ENCODE results near the gene NCS1. TPM values are rescaled to one million over a fixed set of nuclear protein-coding genes. Genes with fewer than 3 reads are reported as not detected.

NCS1 gene
- total and polyA plus RNA-seq, 2 of the 8 experiments (the other 6 are each of a cell fraction or from before 2014, with no cell fraction given), result 34.7 to 47.6 TPM

DNA sequence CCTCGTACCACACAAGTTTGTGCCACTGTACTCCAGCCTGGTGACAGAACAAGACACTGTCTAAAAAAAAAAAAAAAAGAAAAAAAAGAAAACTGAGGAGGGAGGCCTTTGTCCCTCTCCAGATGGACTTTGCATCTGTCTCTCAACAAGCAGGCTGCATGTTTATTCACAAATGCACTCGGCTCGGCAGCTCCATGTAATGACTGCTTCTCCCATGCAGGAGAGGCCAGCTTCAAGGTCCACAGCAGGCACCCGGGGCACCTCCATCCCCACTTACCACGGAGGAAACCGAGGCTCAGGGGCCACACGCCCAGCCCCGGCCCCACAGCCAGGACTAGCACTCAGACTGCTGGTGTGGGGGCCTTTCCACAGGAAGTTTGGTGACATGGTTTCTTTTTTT is 13.1 kb upstream of the NCS1 start:
- POLR2A ChIA-PET (ENCODE audit: partially characterized antibody), result interaction anchor here (1.5 to 2.3 kb wide), 2 partner anchors 9 to 18 kb away, joined by 3 to 5 read pairs; no protein-coding TSS in a partner anchor
- TF ChIP-seq NANOG (IDR thresholded peaks at IDR 0.05; ENCODE audit: insufficient read depth, low read depth, low read length, poor library complexity, severe bottlenecking) (no peak), SP4 (IDR thresholded peaks at IDR 0.05; ENCODE audit: low read length) (no peak), EZH2 (IDR thresholded peaks at IDR 0.05; ENCODE audit: low read depth, low read length, severe bottlenecking) (no peak), GTF2F1 (IDR thresholded peaks at IDR 0.05; ENCODE audit: borderline replicate concordance, low read depth, low read length) (no peak), POLR2A (IDR thresholded peaks at IDR 0.05; ENCODE audit: control extremely low read depth in 1 of 2, low read depth in 2 of 2, low read length in 2 of 2) (no peak), JUND (IDR thresholded peaks at IDR 0.05; ENCODE audit: low read length) (no peak), TAF7 (optimal IDR thresholded peaks at IDR 0.05; ENCODE audit: borderline replicate concordance, low read depth, low read length) (no peak), CREB1 (IDR thresholded peaks at IDR 0.05) (no peak), RNF2 (IDR thresholded peaks at IDR 0.05; ENCODE audit: borderline replicate concordance, low read depth, low read length, missing control alignments, poor library complexity, severe bottlenecking) (no peak), JUN (IDR thresholded peaks at IDR 0.05; ENCODE audit: low read depth, low read length) (no peak), TCF12 (IDR thresholded peaks at IDR 0.05; ENCODE audit: low read depth, low read length) (no peak), BRCA1 (IDR thresholded peaks at IDR 0.05; ENCODE audit: low read depth, low read length) (no peak), SP2 (IDR thresholded peaks at IDR 0.05; ENCODE audit: low read length) (no peak), GABPA (IDR thresholded peaks at IDR 0.05; ENCODE audit: borderline replicate concordance, insufficient read depth, low read length) (no peak)
- TF ChIP-seq, protein P1, sequence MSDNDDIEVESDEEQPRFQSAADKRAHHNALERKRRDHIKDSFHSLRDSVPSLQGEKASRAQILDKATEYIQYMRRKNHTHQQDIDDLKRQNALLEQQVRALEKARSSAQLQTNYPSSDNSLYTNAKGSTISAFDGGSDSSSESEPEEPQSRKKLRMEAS (IDR thresholded peaks at IDR 0.05), result no peak

More for the DNA sequence above, 13.1 kb upstream of the NCS1 start:
- 76% methylated on average over 8 of the region's 8 CpGs; no CpG with 5 or more reads in 1 of the 2 experiments for WGBS, 2 experiments (ENCODE audit: extremely low coverage in 1 of 2, insufficient coverage in 1 of 2, insufficient read length in 1 of 2, insufficient replicate concordance in 2 of 2, low coverage in 1 of 2, low lambda C conversion rate in 2 of 2, missing lambda C conversion rate in 1 of 2)
- no peaks in the 10 kb centered on the region for H3K23me2 ChIP-seq (ENCODE audit: low read depth, low read length)
- H3K36me3 ChIP-seq (ENCODE audit: control insufficient read depth in 2 of 4, insufficient read depth in 4 of 4, low read length in 3 of 4), result no peaks in the 10 kb centered on the region
- FAIRE-seq (no peak), DNase-seq (ENCODE audit: low read depth in 1 of 2, low spot score in 2 of 2) (no peak)
- H3K4ac ChIP-seq (replicated peaks; ENCODE audit: insufficient read length, low read depth, low read length), result no peak overlapping the region
- H3K79me2 ChIP-seq (ENCODE audit: control insufficient read depth in 1 of 2, insufficient read depth in 2 of 2, low read length in 2 of 2), result no peaks in the 10 kb centered on the region
- H3K27me3 ChIP-seq (replicated peaks in 1 of 4; ENCODE audit: control insufficient read depth in 3 of 4, extremely low read depth in 1 of 4, insufficient read depth in 3 of 4, low read length in 3 of 4), result no peaks in the 10 kb centered on the region
- H3K27ac ChIP-seq (ENCODE audit: low read depth, low read length), result no peak overlapping the region
- CTCF ChIA-PET (ENCODE audit: partially characterized antibody), result interaction anchor here (0.6 to 1.5 kb wide), 3 partner anchors 12 to 113 kb away, joined by 3 to 5 read pairs (median 4); no protein-coding TSS in a partner anchor
- H2AK5ac ChIP-seq (ENCODE audit: low read depth, low read length), result no peak overlapping the region
- no peaks in the 10 kb centered on the region for H3K4me1 ChIP-seq (replicated peaks in 1 of 4; ENCODE audit: control insufficient read depth in 3 of 4, insufficient read depth in 4 of 4, low read length in 3 of 4)
- H3K9me3 ChIP-seq (ENCODE audit: insufficient read depth in 2 of 2, low read depth in 1 of 2, low read length in 1 of 2), result no peaks in the 10 kb centered on the region
- no peak overlapping the region for H4K5ac ChIP-seq (ENCODE audit: insufficient read length, low read depth, low read length)
- H2BK120ac ChIP-seq (replicated peaks; ENCODE audit: low read depth, low read length), result no peak overlapping the region
- H4K91ac ChIP-seq (replicated peaks; ENCODE audit: insufficient read length, low read length), result no peak overlapping the region
- no peak overlapping the region for H2BK5ac ChIP-seq (ENCODE audit: low read depth, low read length)
- no peaks in the 10 kb centered on the region for H3K79me1 ChIP-seq (ENCODE audit: low read depth, low read length)
- no peak overlapping the region for H2BK20ac ChIP-seq (ENCODE audit: low read length)
- H3K14ac ChIP-seq (ENCODE audit: insufficient read length), result no peak overlapping the region
- no peak overlapping the region for H3K18ac ChIP-seq (ENCODE audit: extremely low read depth, low read length)
- no peak overlapping the region for H2BK12ac ChIP-seq (ENCODE audit: low read depth, low read length)
- no peak overlapping the region for H3K9ac ChIP-seq (replicated peaks in 1 of 4; ENCODE audit: extremely low read depth in 1 of 4, low read depth in 3 of 4, low read length in 3 of 4)
- no peak overlapping the region for H3K23ac ChIP-seq (ENCODE audit: insufficient read length)
- H3K4me2 ChIP-seq (ENCODE audit: insufficient read depth in 1 of 2, low read depth in 2 of 2, low read length in 2 of 2), result no peak overlapping the region
- no peak overlapping the region for H3K56ac ChIP-seq (replicated peaks; ENCODE audit: insufficient read length, low read depth, low read length)
- no peak overlapping the region for H2AFZ ChIP-seq (ENCODE audit: low read length)
- no peak overlapping the region for H3K4me3 ChIP-seq (ENCODE audit: extremely low read depth in 1 of 4, insufficient read depth in 2 of 4, low read depth in 3 of 4, low read length in 4 of 4)
- no peaks in the 10 kb centered on the region for H4K20me1 ChIP-seq (replicated peaks in 1 of 2; ENCODE audit: control insufficient read depth in 1 of 2, insufficient read depth in 2 of 2, low read length in 2 of 2)
- peak overlapping the region; percentile 25; the same call in 1 of the 2 replicates for H4K8ac ChIP-seq (ENCODE audit: extremely low read depth, insufficient read depth, low read length)
- H2BK15ac ChIP-seq (ENCODE audit: low read length), result no peak overlapping the region

Data from H1 (cell line).